ENCODE measurements around the gene INCA1. TPM values are rescaled to one million over a fixed set of nuclear protein-coding genes. Genes with fewer than 3 reads are reported as not detected.

The INCA1 gene
- total RNA-seq, 2 experiments from 2014 or later = 0.82 TPM; not detected in 1

- DNase-seq (ENCODE audit: low spot score) = no peak
- BruUV-seq (replicated peaks) = no TSS peak
- H4K20me1 ChIP-seq (ENCODE audit: insufficient read depth, low read length) = no peaks in the 10 kb centered on the region
- H3K9me2 ChIP-seq (ENCODE audit: insufficient read depth, low read length) = no peaks in the 10 kb centered on the region
- intact Hi-C loops (cut with micrococcal nuclease; ENCODE audit: unreplicated experiment) = no loop called here
- ChIA-PET CTCF (ENCODE audit: unreplicated experiment) (interaction anchor here (1.2 kb wide), 1 partner anchor 10 kb away, joined by 4 read pairs; no protein-coding TSS in a partner anchor), POLR2A (interaction anchor here (0.6 to 2.0 kb wide), 2 partner anchors 9 to 31 kb away, joined by 3 to 6 read pairs; partner anchors contain the start of gene SPAG7)
- peak overlapping the region; percentile 30; the same call in 1 of the 2 replicates for H2AFZ ChIP-seq (ENCODE audit: low read length)
- peak overlapping the region; percentile 18 for H3K27ac ChIP-seq (ENCODE audit: low read depth, low read length, poor library complexity, severe bottlenecking)
- peak overlapping the region; percentile 93 for H3K4me3 ChIP-seq (ENCODE audit: low read depth, low read length, poor library complexity, severe bottlenecking)
- H3K9me3 ChIP-seq (ENCODE audit: low read length) = no peaks in the 10 kb centered on the region
- H3K4me1 ChIP-seq (ENCODE audit: insufficient read depth, low read length, poor library complexity, severe bottlenecking) = peaks cover 20% of the 10 kb centered on the region
- H3K36me3 ChIP-seq (ENCODE audit: insufficient read depth, low read length) = peaks cover 19% of the 10 kb centered on the region; the same call in 1 of the 2 replicates
- no peak for TF ChIP-seq CTCF (conservative IDR thresholded peaks at IDR 0.05; ENCODE audit: low read length)
- no peak for TF ChIP-seq EZH2phosphoT487 (IDR thresholded peaks at IDR 0.05; ENCODE audit: borderline replicate concordance, low read depth, low read length)
- H3K79me2 ChIP-seq (ENCODE audit: insufficient read depth, low read depth, low read length) = peaks cover 6% of the 10 kb centered on the region; the same call in 1 of the 2 replicates
- peak overlapping the region; percentile 98 for H3K4me2 ChIP-seq (ENCODE audit: low read length)
Observed at GRCh38 chr17:4998027-4998731, 857 bp upstream of the INCA1 start.

GRCh38 chr17:4994081-4994595 lies 3.2 kb downstream of the INCA1 start:
- BruUV-seq (replicated peaks) = no TSS peak
- TF ChIP-seq EZH2phosphoT487 (IDR thresholded peaks at IDR 0.05; ENCODE audit: borderline replicate concordance, low read depth, low read length) = no peak
- no peak for TF ChIP-seq CTCF (conservative IDR thresholded peaks at IDR 0.05; ENCODE audit: low read length)
- Histone ChIP-seq H3K9me3 (ENCODE audit: low read length) (no peaks in the 10 kb centered on the region), H3K4me1 (ENCODE audit: insufficient read depth, low read length, poor library complexity, severe bottlenecking) (peaks cover 16% of the 10 kb centered on the region), H3K36me3 (ENCODE audit: insufficient read depth, low read length) (no peaks in the 10 kb centered on the region), H3K4me2 (ENCODE audit: low read length) (no peak overlapping the region), H2AFZ (ENCODE audit: low read length) (no peak overlapping the region), H4K20me1 (ENCODE audit: insufficient read depth, low read length) (no peaks in the 10 kb centered on the region), H3K4me3 (ENCODE audit: low read depth, low read length, poor library complexity, severe bottlenecking) (no peak overlapping the region), H3K27ac (ENCODE audit: low read depth, low read length, poor library complexity, severe bottlenecking) (no peak overlapping the region), H3K79me2 (ENCODE audit: insufficient read depth, low read depth, low read length) (0 out of 2 replicates have a peak, but pooled peaks cover under 1% of the 10 kb centered on the region), H3K9me2 (ENCODE audit: insufficient read depth, low read length) (no peaks in the 10 kb centered on the region)
- intact Hi-C loops (cut with micrococcal nuclease; ENCODE audit: unreplicated experiment) = no loop called here
- no peak for DNase-seq (ENCODE audit: low spot score)
- ChIA-PET CTCF (ENCODE audit: unreplicated experiment) (no interaction called here), POLR2A (interaction anchor here (0.5 kb wide), 1 partner anchor 55 kb away, joined by 3 read pairs; no protein-coding TSS in a partner anchor)

Measured in OCI-LY7 (cell line).